ENCODE results near the gene GRN. TPM values are rescaled to one million over a fixed set of nuclear protein-coding genes. Genes with fewer than 3 reads are reported as not detected.
"Not testable (repeated sequence)": the region's sequence is repeated elsewhere in the genome, so short reads cannot be mapped to it uniquely, and the experiment has no call there.

Gene GRN
- total and polyA plus RNA-seq, 2 of the 8 experiments (the other 6 are each of a cell fraction or from before 2014, with no cell fraction given): 108 to 387 TPM

DNA sequence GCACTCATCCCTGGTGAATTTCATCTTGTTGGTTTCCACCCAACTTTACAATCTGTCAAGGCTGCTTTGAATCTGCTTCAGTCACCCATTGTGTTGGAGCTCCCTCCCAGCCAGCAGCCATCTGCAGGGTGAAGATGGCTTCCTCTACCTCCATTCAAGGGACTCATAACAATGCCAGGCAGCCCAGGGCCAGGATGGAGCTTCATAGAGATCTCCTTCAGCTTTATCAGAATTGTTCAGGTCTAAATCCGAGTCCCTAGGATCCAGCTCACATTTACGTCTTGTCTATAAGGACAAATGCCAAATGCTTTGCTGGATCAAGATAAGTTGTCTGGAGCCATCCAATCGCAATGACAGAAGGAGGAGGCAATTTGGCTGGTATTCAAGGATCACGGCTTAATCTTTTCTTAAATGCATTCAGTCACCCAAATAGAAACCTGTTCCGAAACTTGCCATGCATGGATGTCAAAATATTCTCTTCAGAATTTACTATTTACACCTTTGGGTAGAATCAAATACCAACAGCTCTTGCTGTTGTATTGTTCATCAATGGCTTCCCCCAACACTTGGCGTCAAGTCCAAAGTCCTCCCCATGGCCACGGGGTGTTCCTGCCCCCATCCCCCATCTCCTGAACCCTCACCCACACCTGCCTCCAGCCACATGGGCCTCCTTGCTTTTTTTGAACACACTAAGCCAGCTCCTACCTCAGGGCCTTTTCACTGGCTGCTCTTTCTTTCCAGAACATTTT is 22.3 kb downstream of the GRN start (continued):
- TF ChIP-seq SP1 (IDR thresholded peaks at IDR 0.05; ENCODE audit: low read depth, low read length) (no peak), GABPA (IDR thresholded peaks at IDR 0.05; ENCODE audit: borderline replicate concordance, insufficient read depth, low read length) (no peak), TAF7 (optimal IDR thresholded peaks at IDR 0.05; ENCODE audit: borderline replicate concordance, low read depth, low read length) (no peak), CBX5 (IDR thresholded peaks at IDR 0.05; ENCODE audit: low read depth, low read length) (no peak), RBBP5 (IDR thresholded peaks at IDR 0.05; ENCODE audit: borderline replicate concordance, low read depth, low read length) (no peak)

DNA sequence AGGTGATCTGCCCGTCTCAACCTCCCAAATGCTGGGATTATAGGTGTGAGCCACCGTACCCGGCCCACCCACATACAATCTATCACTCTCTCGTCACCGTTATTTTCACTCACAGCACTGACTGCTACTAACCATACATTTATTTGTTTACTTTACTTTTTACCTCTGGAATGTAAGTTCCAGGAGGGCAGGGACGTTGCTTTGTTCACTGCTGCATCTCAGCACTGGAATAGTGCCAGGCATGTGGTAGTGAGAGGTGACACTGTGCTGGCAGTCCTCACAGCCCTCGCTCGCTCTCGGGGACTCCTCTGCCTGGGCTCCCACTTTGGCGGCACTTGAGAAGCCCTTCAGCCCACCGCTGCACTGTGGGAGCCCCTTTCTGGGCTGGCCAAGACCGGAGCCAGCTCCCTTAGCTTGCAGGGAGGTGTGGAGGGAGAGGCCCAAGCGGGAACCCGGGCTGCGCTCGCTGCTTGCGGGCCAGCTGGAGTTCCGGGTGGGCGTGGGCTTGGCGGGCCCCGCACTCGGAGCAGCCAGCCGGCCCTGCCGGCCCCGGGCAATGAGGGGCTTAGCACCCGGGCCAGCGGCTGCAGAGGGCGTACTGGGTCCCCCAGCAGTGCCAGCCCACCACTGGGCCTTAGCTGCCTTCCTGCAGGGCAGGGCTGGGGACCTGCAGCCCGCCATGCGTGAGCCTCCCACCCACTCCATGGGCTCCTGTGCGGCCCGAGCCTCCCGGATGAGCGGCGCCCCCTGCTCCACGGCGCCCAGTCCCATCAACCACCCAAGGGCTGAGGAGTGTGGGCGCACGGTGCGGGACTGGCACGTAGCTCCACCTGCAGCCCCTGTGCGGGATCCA is 23.5 kb downstream of the GRN start:
- H3K27me3 ChIP-seq (replicated peaks in 1 of 4; ENCODE audit: control insufficient read depth in 3 of 4, extremely low read depth in 1 of 4, insufficient read depth in 3 of 4, low read length in 3 of 4); H3K14ac ChIP-seq (ENCODE audit: insufficient read length); FAIRE-seq; H3K4me1 ChIP-seq (replicated peaks in 1 of 4; ENCODE audit: control insufficient read depth in 3 of 4, insufficient read depth in 4 of 4, low read length in 3 of 4); H4K5ac ChIP-seq (ENCODE audit: insufficient read length, low read depth, low read length); H3K23me2 ChIP-seq (ENCODE audit: low read depth, low read length); H3K27ac ChIP-seq (ENCODE audit: low read depth, low read length); H3K23ac ChIP-seq (ENCODE audit: insufficient read length); H4K20me1 ChIP-seq (replicated peaks in 1 of 2; ENCODE audit: control insufficient read depth in 1 of 2, insufficient read depth in 2 of 2, low read length in 2 of 2); H3K9me3 ChIP-seq (ENCODE audit: insufficient read depth in 2 of 2, low read depth in 1 of 2, low read length in 1 of 2); H4K91ac ChIP-seq (replicated peaks; ENCODE audit: insufficient read length, low read length); H3K36me3 ChIP-seq (ENCODE audit: control insufficient read depth in 2 of 4, insufficient read depth in 4 of 4, low read length in 3 of 4); H3K18ac ChIP-seq (ENCODE audit: extremely low read depth, low read length); H3K79me1 ChIP-seq (ENCODE audit: low read depth, low read length); H3K56ac ChIP-seq (replicated peaks; ENCODE audit: insufficient read length, low read depth, low read length); H4K8ac ChIP-seq (ENCODE audit: extremely low read depth, insufficient read depth, low read length); H2BK20ac ChIP-seq (ENCODE audit: low read length); H3K4ac ChIP-seq (replicated peaks; ENCODE audit: insufficient read length, low read depth, low read length); H2BK120ac ChIP-seq (replicated peaks; ENCODE audit: low read depth, low read length); H3K9ac ChIP-seq (replicated peaks in 1 of 4; ENCODE audit: extremely low read depth in 1 of 4, low read depth in 3 of 4, low read length in 3 of 4); H2BK15ac ChIP-seq (ENCODE audit: low read length); H3K4me2 ChIP-seq (ENCODE audit: insufficient read depth in 1 of 2, low read depth in 2 of 2, low read length in 2 of 2); H2BK5ac ChIP-seq (ENCODE audit: low read depth, low read length); H2AFZ ChIP-seq (ENCODE audit: low read length); DNase-seq (ENCODE audit: low read depth in 1 of 2, low spot score in 2 of 2); H3K4me3 ChIP-seq (ENCODE audit: extremely low read depth in 1 of 4, insufficient read depth in 2 of 4, low read depth in 3 of 4, low read length in 4 of 4); H3K79me2 ChIP-seq (ENCODE audit: control insufficient read depth in 1 of 2, insufficient read depth in 2 of 2, low read length in 2 of 2): not testable (repeated sequence)
- Histone ChIP-seq H2BK12ac (ENCODE audit: low read depth, low read length) (0 out of 2 replicates have a peak overlapping the region, but pooled peaks have one; percentile 17), H2AK5ac (ENCODE audit: low read depth, low read length) (peak overlapping the region; percentile 13; the same call in 1 of the 2 replicates)
- ChIA-PET CTCF (ENCODE audit: partially characterized antibody) (interaction anchor here (0.7 to 13.8 kb wide), 7 partner anchors 10 to 411 kb away, joined by 3 to 177 read pairs (median 3); partner anchors contain the start of gene FAM171A2), POLR2A (ENCODE audit: partially characterized antibody) (interaction anchor here (0.6 to 4.4 kb wide), 6 partner anchors 10 to 184 kb away, joined by 3 to 18 read pairs (median 4); no protein-coding TSS in a partner anchor)
- 95 to 100% methylated on average over 2 to 39 of the region's 42 CpGs for WGBS, 2 experiments (ENCODE audit: extremely low coverage in 1 of 2, insufficient coverage in 1 of 2, insufficient read length in 1 of 2, insufficient replicate concordance in 2 of 2, low coverage in 1 of 2, low lambda C conversion rate in 2 of 2, missing lambda C conversion rate in 1 of 2)
